ENCODE measurements around the gene ATG9B. TPM values are rescaled to one million over a fixed set of nuclear protein-coding genes. Genes with fewer than 3 reads are reported as not detected.
A peak's percentile ranks its signal among the peaks of the same experiment; 100 is the strongest.

ATG9B gene
- total RNA-seq, 4 donors from 2014 or later, result 27.0 to 195 (median 122) TPM

DNA sequence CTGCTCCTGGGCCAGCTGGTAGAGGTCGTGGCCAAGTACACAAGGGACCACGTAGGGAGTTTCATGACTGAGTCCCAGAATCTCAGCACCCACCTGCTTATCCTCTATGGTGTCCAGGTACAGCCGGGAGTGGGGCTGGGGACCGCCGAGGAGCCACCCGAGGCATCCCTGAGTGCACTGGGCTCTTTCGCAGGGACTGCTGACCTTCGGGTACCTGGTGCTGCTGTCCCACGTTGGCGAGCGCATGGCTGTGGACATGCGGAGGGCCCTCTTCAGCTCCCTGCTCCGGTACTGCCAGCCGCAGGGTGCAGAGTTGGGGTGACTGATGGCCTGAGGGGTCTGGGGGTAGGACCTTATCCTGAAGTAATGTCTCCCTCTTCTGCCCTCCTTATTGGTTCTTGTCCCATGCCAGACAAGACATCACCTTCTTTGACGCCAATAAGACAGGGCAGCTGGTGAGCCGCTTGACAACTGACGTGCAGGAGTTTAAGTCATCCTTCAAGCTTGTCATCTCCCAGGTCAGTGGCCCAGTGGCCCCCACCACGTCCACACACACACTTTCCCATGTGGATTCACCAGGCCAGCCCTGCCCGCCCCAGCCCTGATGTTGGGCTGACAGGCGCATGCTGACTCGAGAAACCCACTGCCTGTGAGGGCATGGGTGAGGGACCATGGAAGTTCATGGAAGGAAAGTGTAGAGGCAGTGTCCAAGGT lies 10.2 kb upstream of the ATG9B start:
- Histone ChIP-seq H3K9me3 (no peaks in the 10 kb centered on the region), H3K27me3 (no peaks in the 10 kb centered on the region), H3K4me3 (no peak overlapping the region), H3K4me1 (peaks cover 16% of the 10 kb centered on the region), H3K36me3 (peaks cover 56% of the 10 kb centered on the region), H3K27ac (no peak overlapping the region)
- no peak for DNase-seq (ENCODE audit: low spot score in 2 of 2)
- TF ChIP-seq EP300 (IDR thresholded peaks at IDR 0.05) (no peak), POLR2AphosphoS5 (IDR thresholded peaks at IDR 0.05) (no peak), POLR2A (IDR thresholded peaks at IDR 0.05) (no peak)
- TF ChIP-seq, protein P1, sequence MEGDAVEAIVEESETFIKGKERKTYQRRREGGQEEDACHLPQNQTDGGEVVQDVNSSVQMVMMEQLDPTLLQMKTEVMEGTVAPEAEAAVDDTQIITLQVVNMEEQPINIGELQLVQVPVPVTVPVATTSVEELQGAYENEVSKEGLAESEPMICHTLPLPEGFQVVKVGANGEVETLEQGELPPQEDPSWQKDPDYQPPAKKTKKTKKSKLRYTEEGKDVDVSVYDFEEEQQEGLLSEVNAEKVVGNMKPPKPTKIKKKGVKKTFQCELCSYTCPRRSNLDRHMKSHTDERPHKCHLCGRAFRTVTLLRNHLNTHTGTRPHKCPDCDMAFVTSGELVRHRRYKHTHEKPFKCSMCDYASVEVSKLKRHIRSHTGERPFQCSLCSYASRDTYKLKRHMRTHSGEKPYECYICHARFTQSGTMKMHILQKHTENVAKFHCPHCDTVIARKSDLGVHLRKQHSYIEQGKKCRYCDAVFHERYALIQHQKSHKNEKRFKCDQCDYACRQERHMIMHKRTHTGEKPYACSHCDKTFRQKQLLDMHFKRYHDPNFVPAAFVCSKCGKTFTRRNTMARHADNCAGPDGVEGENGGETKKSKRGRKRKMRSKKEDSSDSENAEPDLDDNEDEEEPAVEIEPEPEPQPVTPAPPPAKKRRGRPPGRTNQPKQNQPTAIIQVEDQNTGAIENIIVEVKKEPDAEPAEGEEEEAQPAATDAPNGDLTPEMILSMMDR (IDR thresholded peaks at IDR 0.05), result no peak
- WGBS, result 95% methylated on average over 10 of the region's 21 CpGs

DNA sequence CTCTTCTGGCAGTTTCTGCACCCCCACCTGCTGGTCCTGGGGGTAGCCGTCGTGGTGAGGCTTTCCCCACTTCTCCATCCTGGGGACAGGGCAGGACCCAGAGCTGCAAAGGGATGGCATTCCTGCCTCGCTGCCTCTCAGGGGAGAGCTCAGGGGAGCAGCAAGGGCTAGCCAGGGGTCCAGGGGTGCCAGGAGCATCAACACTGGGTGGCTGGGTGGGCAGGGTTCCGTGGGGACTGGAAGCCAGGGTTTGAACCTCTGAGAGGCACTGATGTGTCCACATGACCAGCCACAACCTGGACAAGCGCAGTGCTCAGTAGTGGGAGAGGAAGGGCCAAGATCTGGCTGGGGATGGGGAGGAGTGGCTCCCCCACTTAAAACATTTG lies 9.6 kb upstream of the ATG9B start:
- no peaks in the 10 kb centered on the region for H3K9me3 ChIP-seq
- no peak for DNase-seq (ENCODE audit: low spot score in 2 of 2)
- peaks cover 15% of the 10 kb centered on the region for H3K4me1 ChIP-seq
- 95% methylated on average over 4 of the region's 5 CpGs for WGBS
- H3K27ac ChIP-seq, result no peak overlapping the region
- no peaks in the 10 kb centered on the region for H3K27me3 ChIP-seq
- no peak for TF ChIP-seq POLR2AphosphoS5 (IDR thresholded peaks at IDR 0.05)
- no peak for TF ChIP-seq POLR2A (IDR thresholded peaks at IDR 0.05)
- TF ChIP-seq, protein P1 (IDR thresholded peaks at IDR 0.05), result no peak
- TF ChIP-seq EP300 (IDR thresholded peaks at IDR 0.05), result no peak
- peaks cover 56% of the 10 kb centered on the region for H3K36me3 ChIP-seq
- no peak overlapping the region for H3K4me3 ChIP-seq

DNA sequence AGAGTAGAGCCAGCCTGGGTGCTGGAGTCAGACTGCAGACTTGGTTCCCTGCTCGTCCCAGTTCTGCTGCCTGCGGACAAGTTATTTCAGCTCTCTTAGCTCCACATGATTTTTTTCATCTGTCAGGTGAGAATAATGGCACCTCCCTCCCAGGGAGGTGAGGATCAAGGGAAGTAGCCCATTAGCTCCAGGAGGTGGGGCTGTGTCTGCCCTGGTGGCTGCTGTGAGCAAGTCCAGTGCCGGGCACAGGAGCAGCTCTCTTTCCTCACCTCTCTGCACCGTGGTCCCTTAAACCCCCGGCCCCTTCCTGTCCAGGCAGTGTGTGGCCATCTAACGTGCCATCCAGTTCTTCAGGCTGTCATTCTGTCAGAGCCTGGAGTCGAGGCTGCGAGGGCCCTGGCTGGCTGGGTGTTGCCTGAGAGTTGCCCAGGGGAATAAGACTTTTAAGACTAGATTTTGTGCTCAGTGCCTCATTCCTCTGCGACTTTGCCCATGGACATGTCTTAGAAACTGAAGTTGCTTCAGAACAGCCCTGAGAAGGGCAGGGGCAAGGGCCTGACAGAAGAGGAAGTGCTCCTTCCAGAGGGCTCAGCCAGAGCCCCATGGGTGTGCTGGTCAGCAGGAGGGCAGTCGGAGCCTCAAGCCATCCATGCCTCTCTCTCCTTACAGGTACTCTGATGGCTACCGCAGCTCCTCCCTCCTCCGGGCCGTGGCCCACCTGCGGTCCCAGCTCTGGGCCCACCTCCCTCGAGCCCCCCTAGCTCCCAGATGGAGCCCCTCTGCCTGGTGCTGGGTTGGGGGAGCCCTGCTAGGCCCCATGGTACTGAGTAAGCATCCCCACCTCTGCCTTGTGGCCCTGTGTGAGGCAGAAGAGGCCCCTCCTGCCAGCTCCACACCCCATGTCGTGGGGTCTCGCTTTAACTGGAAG lies 8.9 kb upstream of the ATG9B start:
- no peak overlapping the region for H3K27ac ChIP-seq
- 79% methylated on average over 9 of the region's 17 CpGs for WGBS
- H3K9me3 ChIP-seq, result no peaks in the 10 kb centered on the region
- H3K4me3 ChIP-seq, result no peak overlapping the region
- H3K36me3 ChIP-seq, result peaks cover 56% of the 10 kb centered on the region
- TF ChIP-seq POLR2AphosphoS5 (IDR thresholded peaks at IDR 0.05), result no peak
- H3K4me1 ChIP-seq, result peaks cover 11% of the 10 kb centered on the region
- DNase-seq (ENCODE audit: low spot score in 2 of 2), result no peak
- H3K27me3 ChIP-seq, result no peaks in the 10 kb centered on the region

DNA sequence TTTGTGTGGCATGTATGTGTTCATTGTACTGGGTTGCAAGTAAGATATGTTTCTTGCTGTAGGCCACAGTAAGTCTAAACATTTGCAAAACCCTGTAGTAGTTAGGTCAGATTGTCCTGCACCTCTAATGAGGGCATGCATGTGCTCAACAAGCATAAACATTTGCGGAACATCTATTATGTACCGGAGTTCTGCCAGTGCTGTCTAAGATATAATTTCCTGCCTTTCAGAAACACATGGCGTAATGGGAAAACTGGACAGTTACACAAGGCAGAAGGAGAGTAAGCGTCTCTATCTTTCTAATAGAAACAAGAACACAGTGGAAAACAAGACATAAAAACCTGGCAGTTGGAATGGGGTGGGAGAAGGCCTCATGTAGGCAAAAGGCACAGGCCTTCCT lies 6.7 kb upstream of the ATG9B start:
- Histone ChIP-seq H3K4me1 (peaks cover 26% of the 10 kb centered on the region), H3K9me3 (no peaks in the 10 kb centered on the region), H3K27ac (no peak overlapping the region), H3K36me3 (peaks cover 36% of the 10 kb centered on the region), H3K4me3 (no peak overlapping the region), H3K27me3 (no peaks in the 10 kb centered on the region)
- no peak for DNase-seq (ENCODE audit: low spot score in 2 of 2)
- 94% methylated on average over 4 of the region's 4 CpGs for WGBS
- TF ChIP-seq POLR2AphosphoS5 (IDR thresholded peaks at IDR 0.05) (no peak), POLR2A (IDR thresholded peaks at IDR 0.05) (no peak)

DNA sequence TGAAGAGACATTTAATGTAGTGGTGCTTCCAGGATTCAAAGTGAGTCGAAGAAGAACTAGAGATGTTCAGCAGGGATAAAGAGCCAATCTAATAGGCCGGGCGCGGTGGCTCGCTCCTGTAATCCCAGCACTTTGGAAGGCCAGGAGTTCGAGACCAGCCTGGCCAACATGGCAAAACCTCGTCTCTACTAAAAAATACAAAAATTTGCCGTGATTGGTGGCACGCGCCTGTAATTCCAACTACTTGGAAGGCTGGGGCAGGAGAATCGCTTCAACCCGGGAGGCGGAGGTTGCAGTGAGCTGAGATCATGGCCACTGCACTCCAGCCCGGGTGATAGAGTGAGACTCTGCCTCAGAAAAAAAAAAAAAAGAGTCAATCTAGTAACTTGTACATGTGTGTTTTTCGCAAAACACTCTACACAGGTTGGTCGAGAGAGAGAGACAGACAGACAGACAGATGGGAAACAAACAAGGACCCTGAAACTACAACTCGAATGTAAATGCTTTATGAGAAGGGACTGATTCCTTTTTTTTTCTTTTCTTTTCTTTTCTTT lies 4.7 kb upstream of the ATG9B start:
- DNase-seq (ENCODE audit: low spot score in 2 of 2), result no peak
- H3K4me3 ChIP-seq, result peak overlapping the region; percentile 74
- H3K27me3 ChIP-seq, result no peaks in the 10 kb centered on the region
- peaks cover 16% of the 10 kb centered on the region for H3K36me3 ChIP-seq
- peak overlapping the region; percentile 84 for H3K27ac ChIP-seq
- H3K9me3 ChIP-seq, result no peaks in the 10 kb centered on the region
- H3K4me1 ChIP-seq, result peaks cover 26% of the 10 kb centered on the region
- WGBS, result 35% methylated on average over 17 of the region's 17 CpGs
- no peak for TF ChIP-seq POLR2AphosphoS5 (IDR thresholded peaks at IDR 0.05)
- no peak for TF ChIP-seq EP300 (IDR thresholded peaks at IDR 0.05)
- TF ChIP-seq, protein P1 (IDR thresholded peaks at IDR 0.05), result no peak
- no peak for TF ChIP-seq POLR2A (IDR thresholded peaks at IDR 0.05)

All from suprapubic skin (tissue), 4 donors.